HG03066 (cell line): ENCODE measurements around the gene TINCR.

Experiments
- ATAC-seq: cut with Tn5 transposase; IDR thresholded peaks from one replicate; pipeline ENCODE4 v1.9.1; 2021; ENCODE audit warnings: low read depth; ENCODE audit not compliant: unreplicated experiment

Gene TINCR

DNA sequence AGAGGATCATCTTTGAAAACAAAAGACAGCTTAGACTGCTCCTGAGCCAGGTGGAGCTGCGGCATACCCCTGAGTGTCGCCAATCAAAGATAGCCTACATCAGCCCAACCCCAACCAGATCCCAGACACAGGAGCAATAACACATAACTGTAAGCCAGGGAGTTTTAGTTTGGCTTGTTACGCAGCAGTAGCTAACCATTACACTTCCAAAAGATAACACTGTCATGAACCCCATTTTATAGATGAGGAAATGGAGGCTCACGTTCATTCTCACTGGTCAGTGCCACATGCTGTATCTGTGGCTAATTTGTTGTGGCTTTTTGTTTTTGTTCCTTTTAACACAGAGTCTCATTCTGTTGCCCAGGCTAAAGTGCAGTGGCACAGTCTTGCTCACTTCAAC, 47.3 kb downstream of the TINCR start:
- ATAC-seq, result no peak

DNA sequence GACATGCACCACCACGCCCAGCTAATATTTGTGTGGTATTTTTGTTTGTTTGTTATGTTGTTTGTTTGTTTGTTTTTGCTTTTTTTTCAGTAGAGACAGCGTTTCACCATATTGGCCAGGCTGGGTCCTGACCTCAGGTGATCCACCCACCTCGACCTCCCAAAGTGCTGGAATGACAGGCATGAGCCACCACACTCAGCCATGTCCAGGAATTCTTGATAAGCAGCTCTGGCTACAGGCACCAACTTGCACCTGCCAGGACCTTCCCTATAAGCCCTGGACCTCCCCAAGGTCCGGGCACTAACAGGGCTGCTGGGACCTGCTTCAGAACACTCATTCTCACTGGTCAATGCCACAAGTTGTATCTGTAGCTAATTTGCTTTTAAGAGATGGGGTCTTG, 48.7 kb downstream of the TINCR start:
- ATAC-seq, result no peak

DNA sequence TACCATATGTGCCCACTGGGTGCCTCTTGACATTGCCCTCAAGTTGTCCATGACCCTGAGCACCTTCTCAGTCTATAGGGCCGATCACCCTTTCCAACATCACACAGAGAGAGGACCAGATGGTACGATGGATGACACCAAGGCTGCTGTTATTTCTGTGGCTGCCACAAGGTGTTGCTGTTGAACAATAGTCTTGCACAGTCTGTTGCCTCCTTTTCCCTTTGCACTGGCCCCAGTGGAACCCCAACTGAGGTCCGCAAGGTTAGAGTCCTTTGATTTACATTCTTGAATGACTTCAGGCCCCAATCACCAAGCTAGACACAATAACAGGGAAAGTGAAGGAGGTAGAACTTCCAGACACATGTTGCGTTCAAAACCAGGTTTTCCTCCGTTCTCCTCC, 52.0 kb downstream of the TINCR start:
- no peak for ATAC-seq

DNA sequence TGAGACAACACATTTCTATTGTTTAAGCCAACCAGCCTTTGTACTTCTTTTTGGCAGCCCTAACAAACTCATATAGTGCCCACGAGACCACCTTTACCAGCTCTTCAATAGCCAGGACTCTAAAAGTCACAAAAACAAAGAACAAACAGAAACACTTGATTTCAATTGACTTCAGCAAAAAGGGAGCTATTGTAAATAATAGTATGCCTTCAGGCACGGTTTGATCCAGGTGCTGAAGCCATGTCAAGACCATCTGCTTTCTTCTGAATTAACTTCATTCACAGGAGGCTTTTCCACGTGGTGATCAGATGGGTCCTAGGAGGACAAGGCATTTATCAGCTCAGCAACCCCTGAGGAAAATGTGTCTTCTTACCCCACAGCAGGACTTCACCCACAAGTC, 53.8 kb downstream of the TINCR start:
- ATAC-seq, result no peak

DNA sequence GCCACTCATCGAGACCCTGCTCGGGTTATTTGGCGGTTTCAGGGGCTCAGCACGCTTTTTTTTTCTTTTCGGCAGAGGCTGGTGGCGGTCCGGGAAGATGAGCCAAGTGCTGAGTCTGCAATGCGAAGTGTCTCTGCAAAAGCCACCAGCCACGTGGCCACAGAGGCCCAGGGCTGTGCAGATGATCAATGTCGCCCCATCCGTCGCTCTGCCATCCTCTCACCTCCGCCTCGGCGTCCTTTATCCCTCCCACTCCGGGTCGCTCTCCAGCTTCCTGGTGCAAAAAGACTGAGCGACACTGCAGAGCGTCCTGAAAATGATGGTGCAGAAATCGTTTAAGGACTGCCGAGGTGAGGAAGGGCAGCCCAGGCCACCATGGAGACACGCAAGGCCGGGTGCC, 55.0 kb downstream of the TINCR start:
- no peak for ATAC-seq
